NCI-H748 (cell line): ENCODE results near the gene FAM227B.
A peak's percentile ranks its signal among the peaks of the same experiment; 100 is the strongest.
"Not testable (repeated sequence)": the region's sequence is repeated elsewhere in the genome, so short reads cannot be mapped to it uniquely, and the experiment has no call there.

Experiments
- DNase-seq: peaks from one replicate; lab custom pipeline; 2025; ENCODE audit not compliant: unreplicated experiment; lab: John Stamatoyannopoulos, UW

The FAM227B gene, protein sequence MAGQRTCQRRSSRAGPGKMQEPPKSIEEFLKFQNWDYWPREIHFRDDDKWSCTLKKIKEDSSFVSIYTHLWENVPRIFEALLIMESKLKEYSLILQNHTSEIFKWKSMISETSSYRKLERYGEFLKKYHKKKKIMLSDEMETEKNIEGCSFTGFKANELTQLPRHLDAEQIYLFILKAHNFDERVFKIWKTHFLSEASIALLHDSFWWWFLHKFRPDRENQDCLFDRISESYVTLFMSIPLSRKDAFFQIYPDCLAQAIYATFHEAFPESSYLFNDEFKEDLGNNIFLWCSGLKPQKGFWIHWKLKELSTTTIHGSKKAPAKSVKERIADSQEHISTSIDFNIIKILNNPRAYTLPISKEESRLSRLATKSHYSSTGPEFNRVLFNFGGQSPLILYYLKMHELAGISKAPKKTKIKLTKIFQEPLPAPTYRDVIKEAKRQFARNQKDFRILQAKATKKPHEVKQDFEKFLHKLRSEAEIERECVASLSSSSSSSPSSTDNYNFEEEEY

GRCh38 chr15:49620658-49621368, at the start of gene FAM227B, which contains the start of gene DTWD1:
TSS of gene FAM227B (minus strand) at chr15:49620818. CDS start at chr15:49615171, 5,647 bp downstream.
TSS of gene DTWD1 (plus strand) at chr15:49621048. CDS start at chr15:49625168, 4,120 bp downstream.
- peak; percentile 97 for DNase-seq

- peak; percentile 0 for DNase-seq
Measured at GRCh38 chr15:49669288-49669687, 48.7 kb upstream of the FAM227B start.

- DNase-seq: not testable (repeated sequence)
Measured at GRCh38 chr15:49666486-49666885, 45.9 kb upstream of the FAM227B start.

- DNase-seq: no peak
Measured at GRCh38 chr15:49664716-49665115, 44.1 kb upstream of the FAM227B start.

DNA sequence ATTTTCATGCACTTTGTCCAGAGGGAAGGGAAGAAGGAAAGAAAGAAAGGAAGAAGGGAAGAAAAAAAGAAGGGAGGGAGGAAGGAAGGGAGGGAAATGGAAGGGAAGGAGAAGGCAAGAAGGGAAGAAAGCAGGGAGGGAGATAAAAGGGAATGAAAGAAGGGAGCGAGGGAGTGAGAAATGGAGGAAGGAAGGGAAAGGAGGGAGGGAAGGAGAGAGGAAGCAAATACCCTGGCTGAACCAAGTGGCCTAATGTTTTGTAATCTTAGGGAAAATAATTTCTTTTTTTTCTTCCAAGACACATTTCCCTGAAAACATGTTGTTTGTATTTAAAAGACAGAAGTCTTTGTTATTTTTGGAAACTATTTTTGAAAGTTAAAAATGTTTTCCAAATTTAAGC, 36.1 kb upstream of the FAM227B start:
- no peak for DNase-seq

GRCh38 chr15:49652922-49653321, 32.3 kb upstream of the FAM227B start:
- DNase-seq: no peak

GRCh38 chr15:49650676-49651075, 30.1 kb upstream of the FAM227B start:
- no peak for DNase-seq

DNA sequence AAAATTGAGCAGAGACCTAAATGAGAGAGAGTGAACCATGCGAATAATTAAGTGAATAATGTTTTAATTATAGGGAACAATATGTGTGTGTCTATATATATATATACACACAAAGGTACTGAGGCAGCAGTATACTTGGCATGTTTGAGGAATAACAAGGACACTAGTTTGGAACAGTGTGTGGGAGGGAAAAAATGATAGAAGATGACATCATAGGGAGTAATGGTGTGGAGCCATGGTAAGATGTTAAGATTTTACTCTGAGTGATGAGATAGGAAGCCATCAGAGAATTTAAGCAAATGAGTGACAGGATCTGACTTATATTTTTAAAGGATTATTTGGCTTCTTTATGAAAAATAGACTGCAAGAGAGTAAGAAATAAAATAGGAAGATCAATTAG, 29.4 kb upstream of the FAM227B start:
- DNase-seq: no peak

DNA sequence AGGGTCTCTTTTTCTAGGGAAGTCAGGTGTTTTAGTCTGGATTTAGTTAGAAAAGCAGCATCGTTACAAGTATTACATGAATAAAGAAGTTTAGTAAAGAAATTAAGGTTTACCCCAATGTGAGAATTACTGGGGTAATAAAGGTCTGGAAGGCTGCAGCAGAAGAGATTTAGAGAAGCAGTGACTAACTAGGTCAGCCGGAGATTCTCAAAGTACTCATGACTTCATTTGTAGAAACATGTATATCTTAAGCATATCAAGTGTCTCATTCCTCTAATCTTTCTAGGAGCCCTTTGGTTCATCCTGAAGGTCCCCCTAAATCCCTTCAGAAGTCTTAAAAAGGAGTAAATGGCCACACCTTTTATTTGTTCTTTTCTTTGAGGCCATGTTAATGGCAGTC, 26.3 kb upstream of the FAM227B start:
- no peak for DNase-seq

DNA sequence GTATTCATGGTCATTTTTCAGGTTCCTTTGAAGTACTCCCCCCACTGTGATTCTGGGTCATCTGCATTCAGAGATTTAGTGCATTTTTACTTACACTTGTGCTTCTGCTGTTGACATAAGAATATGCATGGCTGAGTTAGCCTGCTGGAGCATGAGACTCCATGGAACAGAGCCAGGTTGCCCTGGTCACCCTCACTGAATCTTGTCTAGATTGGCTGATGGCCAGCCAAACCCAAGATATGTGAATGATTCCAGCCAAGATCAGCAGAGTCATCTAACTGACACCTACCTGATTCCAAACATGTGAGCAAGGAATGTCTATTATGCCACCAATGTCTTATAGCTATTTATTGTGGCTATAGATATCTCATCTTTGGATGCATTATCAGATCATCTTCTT, 25.3 kb upstream of the FAM227B start:
- DNase-seq: peak; percentile 61

GRCh38 chr15:49645277-49645676, 24.7 kb upstream of the FAM227B start:
- no peak for DNase-seq

DNA sequence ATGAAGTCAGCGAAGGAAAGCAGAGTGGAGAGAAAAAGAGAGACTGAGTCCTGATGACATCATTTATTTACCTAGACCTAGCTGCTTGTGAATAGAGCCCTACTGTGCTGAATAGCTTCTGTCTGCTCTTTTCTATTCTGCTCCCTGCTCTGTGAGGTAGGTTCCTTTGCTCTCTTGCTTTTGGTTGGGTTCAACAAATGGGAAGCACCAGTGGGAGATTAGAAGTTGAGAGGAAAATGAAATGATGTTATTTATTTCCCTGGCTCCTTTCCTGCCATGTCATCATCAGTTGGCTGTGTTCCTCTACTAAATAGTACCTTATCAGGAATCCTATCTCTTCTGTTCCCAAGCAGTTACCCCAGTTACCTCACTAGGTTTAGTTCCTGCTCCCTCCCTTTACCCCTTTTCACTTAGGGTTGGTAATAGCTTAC, 23.8 kb upstream of the FAM227B start:
- no peak for DNase-seq

DNA sequence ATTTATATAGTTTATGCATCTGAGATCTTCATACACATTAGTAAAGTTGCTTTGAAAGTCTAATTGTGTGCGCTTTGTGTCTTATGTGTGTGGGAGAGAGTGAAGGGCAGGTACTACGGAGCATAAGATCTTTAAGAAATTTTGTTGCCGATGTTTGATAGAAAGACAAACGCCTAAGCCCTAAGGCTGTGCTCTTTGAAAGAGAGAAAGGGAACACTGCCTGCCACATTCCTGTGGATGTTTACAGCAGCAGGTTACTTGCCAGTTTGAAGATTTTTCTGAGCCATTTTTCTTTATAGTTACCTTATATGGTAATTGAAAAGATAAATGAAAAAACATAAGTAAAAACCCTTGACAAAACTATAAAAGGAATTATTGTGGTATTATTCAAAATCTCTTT, 17.2 kb upstream of the FAM227B start:
- DNase-seq: no peak

GRCh38 chr15:49628379-49628778, 7.8 kb upstream of the FAM227B start:
- DNase-seq: no peak

DNA sequence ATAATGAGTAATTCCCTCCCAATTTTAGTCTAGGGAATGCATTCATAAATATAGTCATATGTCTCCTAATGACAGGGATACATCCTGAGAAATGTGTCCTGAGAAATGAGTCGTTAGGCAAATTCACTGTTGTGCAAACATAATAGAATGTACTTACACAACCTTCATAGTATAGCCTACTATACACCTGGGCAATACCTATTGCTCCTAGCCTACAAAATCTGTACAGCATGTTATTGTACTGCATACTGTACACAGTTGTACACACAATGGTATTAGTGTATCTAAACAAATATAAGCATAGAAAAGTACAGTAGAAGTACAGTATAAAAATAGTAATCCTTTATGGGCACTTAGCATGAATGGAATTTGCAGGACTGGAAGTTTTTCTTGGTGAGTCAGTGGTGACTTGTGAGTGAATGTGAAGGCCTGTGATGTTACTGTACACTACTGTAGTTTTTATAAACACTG, 6.8 kb upstream of the FAM227B start:
- no peak for DNase-seq

- DNase-seq: no peak
Measured at GRCh38 chr15:49625460-49626036, 4.9 kb upstream of the FAM227B start.

GRCh38 chr15:49624056-49624455, 3.4 kb upstream of the FAM227B start:
- no peak for DNase-seq

GRCh38 chr15:49622561-49622960, 1.9 kb upstream of the FAM227B start:
- no peak for DNase-seq

DNA sequence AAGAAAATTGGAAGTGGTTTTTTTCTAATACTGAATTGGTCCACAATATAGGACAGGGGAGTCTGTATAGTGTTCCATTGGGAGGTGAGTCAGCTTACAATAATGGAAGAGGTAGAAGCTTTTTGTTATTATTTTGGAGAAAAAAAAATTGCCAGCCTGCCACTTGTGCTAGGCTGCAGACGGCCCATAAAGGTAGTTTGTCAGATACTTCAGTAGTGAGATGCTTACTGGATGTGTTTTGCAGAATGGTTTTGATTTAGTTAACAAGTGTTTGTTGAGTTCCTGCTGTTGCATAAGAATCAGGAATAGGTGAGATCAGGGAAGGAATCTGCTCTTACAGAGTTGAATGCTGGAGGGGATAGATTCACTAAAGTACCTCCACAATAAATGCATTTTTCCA, 1.3 kb upstream of the FAM227B start:
- no peak for DNase-seq

DNA sequence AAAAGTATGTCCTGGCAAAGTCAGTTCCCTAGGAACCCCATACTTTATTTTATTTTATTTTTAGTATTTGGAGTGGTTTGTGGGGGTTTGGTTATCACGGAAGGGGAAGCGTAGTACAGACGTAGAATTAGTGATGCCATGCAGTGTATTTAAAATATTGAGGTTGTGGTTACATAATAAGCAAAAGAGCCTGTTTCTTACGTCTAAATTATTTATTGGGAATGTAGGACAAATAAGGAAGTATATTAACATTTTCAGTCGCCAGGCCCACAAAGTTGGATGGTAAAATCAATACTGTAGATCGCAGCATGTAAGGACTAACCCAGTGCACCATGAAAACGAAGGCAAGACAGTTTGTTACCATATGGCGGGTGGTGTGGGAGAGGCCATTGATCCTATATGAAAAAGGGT, 788 bp upstream of the FAM227B start:
- DNase-seq: peak; percentile 10

- no peak for DNase-seq
Measured at GRCh38 chr15:49620199-49620598, 419 bp downstream of the FAM227B start.

DNA sequence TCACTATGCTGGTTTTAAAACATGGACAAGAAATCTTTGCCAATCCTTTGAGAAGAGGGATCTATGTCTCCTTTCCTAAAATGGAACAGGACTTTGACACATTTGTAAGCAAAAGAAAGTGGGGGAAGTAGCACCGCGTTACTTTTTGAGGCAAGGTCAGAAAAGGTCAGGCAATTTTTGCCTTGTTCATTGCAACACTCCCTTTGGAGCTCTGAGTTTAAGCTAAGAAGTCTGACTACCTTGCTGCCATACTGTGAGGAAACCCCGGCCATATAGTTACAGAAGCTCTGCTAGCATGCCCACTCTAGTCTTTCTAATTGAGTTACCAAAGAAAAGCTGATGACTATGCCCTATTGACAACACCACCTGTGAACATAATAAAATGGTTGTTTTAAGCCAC, 1.4 kb downstream of the FAM227B start:
- DNase-seq: no peak
